ENCODE data around the gene SAE1.

SAE1 gene

GRCh38 chr19:47225746-47226425 is 95.3 kb downstream of the SAE1 start:
- DNase-seq, result peak; percentile 91

GRCh38 chr19:47226426-47227351 is 96.1 kb downstream of the SAE1 start:
- peak; percentile 39 for DNase-seq

- no peak for DNase-seq
Observed at GRCh38 chr19:47227352-47228167, 96.9 kb downstream of the SAE1 start.

GRCh38 chr19:47228168-47228936 is 97.7 kb downstream of the SAE1 start:
- no peak for DNase-seq

GRCh38 chr19:47228937-47229675 is 98.5 kb downstream of the SAE1 start:
- peak; percentile 23 for DNase-seq

GRCh38 chr19:47229676-47230053 is 99.0 kb downstream of the SAE1 start:
- no peak for DNase-seq

- DNase-seq, result peak; percentile 43
Observed at GRCh38 chr19:47230054-47230920, 99.7 kb downstream of the SAE1 start.

GRCh38 chr19:47230921-47231214 is 100.2 kb downstream of the SAE1 start, which contains the start of gene BBC3:
BBC3 (minus strand) TSS chr19:47231199; CDS start chr19:47228431, 2,768 bp downstream.
- DNase-seq, result no peak

GRCh38 chr19:47231215-47232054 is 100.8 kb downstream of the SAE1 start:
- peak; percentile 82 for DNase-seq

GRCh38 chr19:47232422-47233211 is 102.0 kb downstream of the SAE1 start:
- no peak for DNase-seq

GRCh38 chr19:47236072-47236675 is 105.5 kb downstream of the SAE1 start:
- no peak for DNase-seq

- no peak for DNase-seq
Observed at GRCh38 chr19:47239152-47239551, 108.5 kb downstream of the SAE1 start.

- DNase-seq, result peak; percentile 83
Observed at GRCh38 chr19:47239610-47240296, 109.1 kb downstream of the SAE1 start.

- DNase-seq, result no peak
Observed at GRCh38 chr19:47240556-47240955, 109.9 kb downstream of the SAE1 start.

- peak; percentile 55 for DNase-seq
Observed at GRCh38 chr19:47240996-47241918, 110.6 kb downstream of the SAE1 start.

- DNase-seq, result no peak
Observed at GRCh38 chr19:47241919-47242577, 111.4 kb downstream of the SAE1 start.
